Measurements from ENCODE around the gene TMOD2.

DNA sequence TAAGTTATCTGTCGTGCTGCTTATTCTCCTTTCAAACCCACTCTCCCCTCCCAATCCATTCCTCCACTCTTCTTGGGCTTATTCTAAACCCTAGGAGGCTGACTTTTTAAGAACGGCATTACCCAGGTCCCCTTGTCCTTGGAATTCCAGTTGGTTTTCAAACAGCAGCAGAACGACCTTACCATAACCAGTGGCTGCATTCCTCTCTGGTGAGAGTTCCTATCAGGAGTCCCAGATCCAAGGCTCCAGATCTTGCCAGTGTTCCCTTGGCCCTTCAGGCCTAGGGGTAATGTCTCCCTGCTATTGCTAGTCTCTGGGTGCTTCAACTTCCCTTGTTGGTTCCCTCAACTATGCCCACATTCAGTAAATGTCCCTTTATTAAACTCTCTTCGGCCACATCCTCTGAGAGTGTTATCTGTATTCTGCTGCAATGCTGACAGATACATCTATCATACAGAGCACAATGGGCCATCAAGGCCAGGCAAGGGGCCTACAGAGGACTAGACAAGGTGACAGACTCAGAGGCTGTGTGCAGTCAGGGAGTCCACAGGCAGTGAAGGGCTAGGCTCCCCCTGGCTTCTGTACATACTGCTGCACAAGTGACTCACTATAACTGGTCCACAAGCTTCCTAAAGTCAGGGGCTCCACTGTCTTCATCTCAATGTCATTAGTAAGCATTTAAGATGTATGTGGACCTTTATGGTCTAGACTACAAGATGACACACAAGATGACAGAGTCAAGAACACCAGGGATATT, 24.1 kb upstream of the TMOD2 start:
- no peak for TF ChIP-seq POLR2A (IDR thresholded peaks at IDR 0.05)
- TF ChIP-seq, protein P1, sequence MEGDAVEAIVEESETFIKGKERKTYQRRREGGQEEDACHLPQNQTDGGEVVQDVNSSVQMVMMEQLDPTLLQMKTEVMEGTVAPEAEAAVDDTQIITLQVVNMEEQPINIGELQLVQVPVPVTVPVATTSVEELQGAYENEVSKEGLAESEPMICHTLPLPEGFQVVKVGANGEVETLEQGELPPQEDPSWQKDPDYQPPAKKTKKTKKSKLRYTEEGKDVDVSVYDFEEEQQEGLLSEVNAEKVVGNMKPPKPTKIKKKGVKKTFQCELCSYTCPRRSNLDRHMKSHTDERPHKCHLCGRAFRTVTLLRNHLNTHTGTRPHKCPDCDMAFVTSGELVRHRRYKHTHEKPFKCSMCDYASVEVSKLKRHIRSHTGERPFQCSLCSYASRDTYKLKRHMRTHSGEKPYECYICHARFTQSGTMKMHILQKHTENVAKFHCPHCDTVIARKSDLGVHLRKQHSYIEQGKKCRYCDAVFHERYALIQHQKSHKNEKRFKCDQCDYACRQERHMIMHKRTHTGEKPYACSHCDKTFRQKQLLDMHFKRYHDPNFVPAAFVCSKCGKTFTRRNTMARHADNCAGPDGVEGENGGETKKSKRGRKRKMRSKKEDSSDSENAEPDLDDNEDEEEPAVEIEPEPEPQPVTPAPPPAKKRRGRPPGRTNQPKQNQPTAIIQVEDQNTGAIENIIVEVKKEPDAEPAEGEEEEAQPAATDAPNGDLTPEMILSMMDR (IDR thresholded peaks at IDR 0.05) = no peak
